Effector memory CD4-positive, alpha-beta T cell (primary cell): ENCODE data around the gene NSMF.
"Not testable (repeated sequence)": the region's sequence is repeated elsewhere in the genome, so short reads cannot be mapped to it uniquely, and the experiment has no call there.

Source experiments
- DNase-seq, 3 donors: peaks; one replicate each; pipeline ENCODE4 v3.0.0-alpha.2; 2020
- H3K27ac ChIP-seq: 2 replicates; pipeline ENCODE4 v1.7.0; 2013; ENCODE audit warnings: mild to moderate bottlenecking, low read length, moderate library complexity; ENCODE audit not compliant: insufficient read depth, poor library complexity, severe bottlenecking
- H3K27me3 ChIP-seq: replicated peaks from 2 replicates; pipeline ENCODE4 v1.7.0; 2013; ENCODE audit warnings: mild to moderate bottlenecking, low read length; ENCODE audit not compliant: insufficient read depth, control insufficient read depth, poor library complexity, severe bottlenecking
- H3K36me3 ChIP-seq: 2 replicates; pipeline ENCODE4 v1.7.0; 2013; ENCODE audit warnings: mild to moderate bottlenecking, low read length, moderate library complexity; ENCODE audit not compliant: control insufficient read depth, insufficient read depth
- H3K4me1 ChIP-seq: 2 replicates; pipeline ENCODE4 v1.7.0; 2013; ENCODE audit warnings: low read length, mild to moderate bottlenecking; ENCODE audit not compliant: control insufficient read depth, insufficient read depth, poor library complexity, severe bottlenecking
- H3K4me3 ChIP-seq: 2 replicates; pipeline ENCODE4 v1.7.0; 2013; ENCODE audit warnings: low read length, low read depth, mild to moderate bottlenecking; ENCODE audit not compliant: insufficient read depth, poor library complexity, severe bottlenecking
- H3K9me3 ChIP-seq: 2 replicates; pipeline ENCODE4 v1.7.0; 2013; ENCODE audit warnings: mild to moderate bottlenecking, low read length, moderate library complexity; ENCODE audit not compliant: control insufficient read depth

NSMF gene

DNA sequence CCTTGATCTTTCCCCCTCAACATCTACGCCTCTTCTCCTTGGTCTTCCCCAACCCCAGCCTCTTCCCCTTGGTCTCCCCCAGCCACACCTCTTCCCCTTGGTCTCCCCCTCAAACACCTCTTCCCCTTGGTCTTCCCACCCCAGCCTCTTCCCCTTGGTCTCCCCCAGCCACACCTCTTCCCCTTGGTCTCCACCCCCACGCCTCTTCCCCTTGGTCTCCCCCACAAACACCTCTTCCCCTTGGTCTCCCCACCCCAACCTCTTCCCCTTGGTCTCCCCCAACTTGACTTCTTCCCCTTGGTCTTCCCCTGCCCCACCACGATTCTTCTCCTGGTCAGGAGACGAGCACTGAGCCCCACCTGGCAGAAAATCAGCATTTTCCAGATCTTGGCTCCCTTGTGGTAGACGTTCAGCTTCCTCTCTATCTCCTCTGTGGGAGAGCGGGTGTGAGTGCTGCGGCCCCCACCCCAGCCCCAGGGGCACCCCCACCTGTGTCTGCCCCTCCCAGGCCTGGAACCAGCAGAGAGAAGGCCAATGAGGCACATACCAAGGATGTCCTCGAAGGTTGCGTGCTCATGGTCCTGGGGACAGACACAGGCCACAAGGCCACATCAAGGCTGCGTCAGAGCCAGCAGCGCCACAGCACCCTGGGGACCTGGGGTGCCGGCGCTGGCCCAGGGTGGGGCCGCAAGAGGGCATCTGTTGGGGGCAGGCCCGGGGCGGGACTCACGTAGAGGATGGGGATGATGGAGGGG lies 7.0 kb downstream of the NSMF start:
- no peaks in the 10 kb centered on the region for H3K27me3 ChIP-seq
- DNase-seq, result no peak
- H3K27ac ChIP-seq, result no peak overlapping the region
- H3K9me3 ChIP-seq, result no peaks in the 10 kb centered on the region
- H3K4me1 ChIP-seq, result peaks cover 44% of the 10 kb centered on the region
- H3K4me3 ChIP-seq, result peak overlapping the region; percentile 35
- peaks cover 8% of the 10 kb centered on the region for H3K36me3 ChIP-seq

DNA sequence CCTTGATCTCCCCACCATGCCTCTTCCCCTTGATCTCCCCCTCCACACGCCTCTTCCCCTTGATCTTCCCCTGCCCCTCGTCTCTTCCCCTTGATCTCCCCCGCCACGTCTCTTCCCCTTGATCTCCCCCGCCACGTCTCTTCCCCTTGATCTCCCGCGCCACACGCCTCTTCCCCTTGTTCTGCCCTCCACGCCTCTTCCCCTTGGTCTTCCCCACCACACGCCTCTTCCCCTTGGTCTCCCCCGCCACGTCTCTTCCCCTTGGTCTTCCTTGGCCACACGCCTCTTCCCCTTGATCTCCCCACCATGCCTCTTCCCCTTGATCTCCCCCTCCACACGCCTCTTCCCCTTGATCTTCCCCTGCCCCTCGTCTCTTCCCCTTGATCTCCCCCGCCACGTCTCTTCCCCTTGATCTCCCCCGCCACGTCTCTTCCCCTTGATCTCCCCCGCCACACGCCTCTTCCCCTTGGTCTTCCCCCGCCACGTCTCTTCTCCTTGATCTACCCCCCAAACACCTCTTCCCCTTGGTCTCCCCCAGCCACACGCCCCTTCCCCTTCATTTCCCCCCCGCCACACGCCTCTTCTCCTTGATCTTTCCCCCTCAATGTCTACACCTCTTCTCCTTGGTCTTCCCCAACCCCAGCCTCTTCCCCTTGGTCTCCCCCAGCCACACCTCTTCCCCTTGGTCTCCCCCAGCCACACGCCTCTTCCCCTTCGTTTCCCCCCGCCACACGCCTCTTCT lies 7.7 kb downstream of the NSMF start:
- H3K9me3 ChIP-seq, H3K4me3 ChIP-seq, H3K27ac ChIP-seq, DNase-seq, H3K36me3 ChIP-seq, H3K27me3 ChIP-seq: not testable (repeated sequence)
- peaks cover 44% of the 10 kb centered on the region for H3K4me1 ChIP-seq

DNA sequence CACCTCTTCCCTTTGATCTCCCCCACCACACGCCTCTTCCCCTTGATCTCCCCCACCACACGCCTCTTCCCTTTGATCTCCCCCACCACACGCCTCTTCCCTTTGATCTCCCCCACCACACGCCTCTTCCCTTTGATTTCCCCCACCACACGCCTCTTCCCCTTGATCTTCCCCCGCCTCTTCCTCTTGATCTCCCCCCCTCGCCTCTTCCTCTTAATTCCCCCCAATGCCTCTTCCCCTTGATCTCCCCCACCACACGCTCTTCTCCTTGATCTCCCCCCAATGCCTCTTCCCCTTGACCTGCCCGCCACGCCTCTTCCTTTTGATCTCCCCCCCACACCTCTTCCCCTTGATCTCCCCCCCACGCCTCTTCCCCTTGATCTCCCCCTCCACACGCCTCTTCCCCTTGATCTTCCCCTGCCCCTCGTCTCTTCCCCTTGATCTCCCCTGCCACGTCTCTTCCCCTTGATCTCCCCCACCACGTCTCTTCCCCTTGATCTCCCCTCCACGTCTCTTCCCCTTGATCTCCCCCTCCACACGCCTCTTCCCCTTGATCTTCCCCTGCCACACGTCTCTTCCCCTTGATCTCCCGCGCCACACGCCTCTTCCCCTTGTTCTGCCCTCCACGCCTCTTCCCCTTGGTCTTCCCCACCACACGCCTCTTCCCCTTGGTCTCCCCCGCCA lies 8.5 kb downstream of the NSMF start:
- peaks cover 45% of the 10 kb centered on the region for H3K4me1 ChIP-seq
- H3K9me3 ChIP-seq, H3K36me3 ChIP-seq, H3K4me3 ChIP-seq, H3K27me3 ChIP-seq: not testable (repeated sequence)
- DNase-seq, result peak in 2 of 3 donors; percentile 29 to 33
- peak overlapping the region; percentile 37 for H3K27ac ChIP-seq

DNA sequence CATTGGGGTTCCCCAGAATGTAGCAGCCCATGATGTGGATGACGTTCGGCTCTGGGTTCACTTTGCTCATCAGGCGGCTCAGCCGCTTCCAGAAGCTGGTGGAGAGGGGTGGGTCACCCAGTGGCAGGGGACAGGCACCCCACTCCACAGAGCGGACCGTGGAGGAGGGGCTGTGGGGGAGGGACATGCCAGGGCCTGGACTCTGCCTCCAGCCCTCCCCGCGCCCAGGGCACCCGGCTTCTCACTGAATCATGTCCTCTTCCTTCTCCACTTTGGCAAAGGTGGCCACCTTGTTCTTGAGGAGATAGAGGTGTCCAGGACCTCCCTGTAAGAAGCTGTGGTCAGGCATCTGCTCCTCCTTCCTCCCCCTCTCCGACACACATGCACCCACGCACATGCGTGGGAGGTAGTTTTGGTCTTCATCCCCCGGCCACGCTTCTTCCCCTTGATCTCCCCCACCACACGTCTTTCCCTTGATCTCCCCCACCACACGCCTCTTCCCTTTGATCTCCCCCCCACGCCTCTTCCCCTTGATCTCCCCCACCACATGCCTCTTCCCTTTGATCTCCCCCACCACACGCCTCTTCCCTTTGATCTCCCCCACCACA lies 9.1 kb downstream of the NSMF start:
- Histone ChIP-seq H3K4me3 (no peak overlapping the region), H3K27ac (peak overlapping the region; percentile 37), H3K4me1 (peaks cover 49% of the 10 kb centered on the region), H3K9me3 (no peaks in the 10 kb centered on the region), H3K36me3 (no peaks in the 10 kb centered on the region), H3K27me3 (no peaks in the 10 kb centered on the region)
- peak; percentile 42 to 52 (median 47) for DNase-seq

DNA sequence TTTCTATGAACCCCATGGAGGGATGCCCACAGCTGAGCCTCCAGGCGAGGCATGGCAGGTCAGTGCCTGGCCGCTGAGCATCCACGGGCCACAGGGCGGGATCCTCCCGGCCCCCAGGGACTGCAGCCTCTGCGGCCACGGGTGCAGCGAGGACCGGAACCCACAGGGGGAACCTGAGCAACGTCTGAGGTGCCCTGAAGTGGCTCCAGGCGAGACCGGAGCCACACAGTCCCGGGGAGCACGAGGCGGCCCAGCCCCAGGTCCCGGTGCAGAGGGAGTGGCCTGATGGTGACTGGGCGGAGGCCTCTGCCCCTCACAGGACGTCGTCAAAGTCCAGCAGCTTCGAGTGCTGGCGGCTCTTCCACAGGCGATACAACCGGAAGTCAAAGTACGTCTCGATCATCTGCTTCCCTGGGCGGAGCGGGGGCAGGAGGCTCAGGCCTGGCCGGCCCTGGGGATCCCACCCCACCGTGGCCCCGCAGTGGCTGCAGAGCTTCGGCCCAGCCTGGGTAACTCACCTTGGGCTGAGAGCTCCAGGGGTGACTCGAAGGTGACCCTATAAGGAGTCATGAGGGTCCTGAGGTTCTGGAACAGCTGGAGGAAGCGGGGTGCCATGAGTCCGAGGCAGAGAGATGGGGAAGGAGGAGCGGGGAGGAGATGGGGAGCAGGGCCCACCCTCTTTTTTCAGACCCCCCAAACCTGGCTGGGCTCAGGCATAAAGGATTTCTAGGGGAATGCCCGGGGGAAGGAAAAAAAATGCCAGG lies 9.9 kb downstream of the NSMF start:
- Histone ChIP-seq H3K4me1 (peaks cover 41% of the 10 kb centered on the region), H3K27ac (no peak overlapping the region), H3K9me3 (no peaks in the 10 kb centered on the region), H3K4me3 (no peak overlapping the region), H3K36me3 (no peaks in the 10 kb centered on the region), H3K27me3 (no peaks in the 10 kb centered on the region)
- no peak for DNase-seq

DNA sequence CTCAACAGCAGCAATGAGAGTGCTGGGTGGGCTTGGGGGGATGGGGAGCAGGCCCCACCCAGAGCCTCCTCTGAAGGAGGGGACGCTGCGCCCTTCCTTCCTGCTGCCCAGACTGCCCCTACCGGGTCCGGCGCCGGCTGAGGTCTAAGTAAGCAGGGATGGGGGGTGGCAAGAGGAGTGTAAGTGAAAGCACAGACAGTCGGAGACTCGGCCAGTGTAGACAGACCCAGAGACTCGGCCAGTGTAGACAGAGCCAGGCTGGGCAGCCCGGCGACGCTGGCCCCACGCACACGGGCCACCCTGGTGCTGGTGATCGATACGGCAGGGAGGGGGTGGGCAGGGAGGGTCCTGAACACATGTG lies 10.6 kb downstream of the NSMF start:
- H3K4me1 ChIP-seq, result peaks cover 37% of the 10 kb centered on the region
- H3K36me3 ChIP-seq, result no peaks in the 10 kb centered on the region
- no peak for DNase-seq
- H3K4me3 ChIP-seq, result no peak overlapping the region
- no peaks in the 10 kb centered on the region for H3K27me3 ChIP-seq
- no peak overlapping the region for H3K27ac ChIP-seq
- H3K9me3 ChIP-seq, result no peaks in the 10 kb centered on the region

DNA sequence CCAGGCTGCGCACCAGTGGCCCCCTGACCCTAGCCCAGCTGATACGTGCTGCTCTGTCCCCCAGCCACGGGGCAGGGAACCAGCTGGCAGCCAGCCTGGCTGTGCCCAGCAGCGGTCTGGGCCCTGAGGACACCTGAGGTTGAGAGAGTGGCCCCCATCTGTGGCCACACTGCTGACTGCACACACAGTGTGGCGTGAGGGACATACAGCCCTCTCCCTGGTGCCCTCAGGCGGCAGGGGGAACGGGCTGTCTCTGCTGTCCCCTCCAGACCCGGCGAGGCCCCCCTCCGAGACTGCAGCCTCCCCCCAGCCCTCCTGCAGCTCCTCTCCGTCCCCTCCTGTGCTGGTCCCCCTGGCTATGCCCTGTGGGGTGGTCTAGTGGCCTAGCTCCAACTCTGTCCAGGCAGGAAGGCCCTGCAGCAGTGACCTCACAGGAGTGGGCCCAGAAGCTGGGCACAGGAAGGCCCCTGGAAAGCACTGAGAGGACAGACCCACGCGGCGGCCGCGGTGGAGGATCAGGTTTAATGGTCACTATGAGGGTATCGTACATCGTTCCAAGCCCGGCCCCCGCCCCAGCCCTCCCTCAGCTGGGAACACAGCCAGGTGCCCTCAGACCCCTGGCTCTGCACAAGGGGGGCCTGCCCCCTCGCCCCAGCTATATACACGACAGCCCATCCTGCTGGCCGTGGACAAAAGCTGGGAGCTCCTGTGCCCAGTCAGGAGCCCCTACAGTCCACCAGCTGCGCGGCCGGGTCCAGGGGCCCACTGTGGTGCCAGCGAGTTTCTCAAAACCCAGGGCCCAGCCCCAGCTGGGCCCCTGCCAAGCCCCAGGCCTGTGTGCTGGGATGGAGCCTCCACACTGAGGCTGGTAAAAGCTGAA lies 11.2 kb downstream of the NSMF start:
- H3K4me1 ChIP-seq, result peaks cover 31% of the 10 kb centered on the region
- H3K9me3 ChIP-seq, result no peaks in the 10 kb centered on the region
- no peak for DNase-seq
- no peak overlapping the region for H3K27ac ChIP-seq
- no peak overlapping the region for H3K4me3 ChIP-seq
- H3K36me3 ChIP-seq, result no peaks in the 10 kb centered on the region
- no peaks in the 10 kb centered on the region for H3K27me3 ChIP-seq

DNA sequence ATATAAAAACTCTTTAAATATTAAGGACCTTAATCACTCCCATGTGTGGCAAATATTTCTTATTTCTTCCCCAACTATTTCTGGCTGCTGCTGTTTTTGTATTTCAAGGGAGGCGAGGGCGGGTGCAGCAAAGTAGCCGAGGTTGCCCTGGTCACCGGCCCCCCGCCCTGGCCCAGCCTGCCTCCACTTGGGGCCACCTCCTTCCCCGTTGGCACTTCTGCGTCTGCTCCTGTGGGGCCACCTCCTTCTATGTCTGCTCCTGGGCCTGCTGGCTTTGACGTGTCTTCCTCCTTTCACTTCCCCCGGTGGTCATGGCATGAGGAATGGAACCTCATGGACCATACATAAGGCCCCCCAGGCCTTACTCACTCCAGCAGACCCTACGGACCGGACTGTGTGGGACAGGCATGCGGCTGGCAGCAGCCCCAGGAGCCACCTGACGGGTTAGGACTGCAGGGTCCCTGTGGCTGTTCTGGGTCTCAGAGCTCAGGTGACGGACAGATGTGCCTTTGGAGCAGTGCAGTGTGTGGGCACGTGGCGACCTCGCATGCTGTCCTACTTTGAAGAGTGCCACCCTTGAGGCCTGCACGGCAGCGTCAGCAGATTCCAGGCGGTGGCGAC lies 12.2 kb downstream of the NSMF start:
- no peak for DNase-seq
- H3K36me3 ChIP-seq, result no peaks in the 10 kb centered on the region

More for the DNA sequence above, 12.2 kb downstream of the NSMF start:
- Histone ChIP-seq H3K9me3 (no peaks in the 10 kb centered on the region), H3K27ac (no peak overlapping the region), H3K4me1 (peaks cover 21% of the 10 kb centered on the region), H3K27me3 (no peaks in the 10 kb centered on the region), H3K4me3 (no peak overlapping the region)
